NCI-H2227 (cell line): Measurements from ENCODE around the gene ODC1.
"Not testable (repeated sequence)": the region's sequence is repeated elsewhere in the genome, so short reads cannot be mapped to it uniquely, and the experiment has no call there.

ENCODE experiments used
- DNase-seq: peaks from one replicate; lab custom pipeline; 2025; ENCODE audit not compliant: unreplicated experiment; lab: John Stamatoyannopoulos, UW

ODC1 gene

GRCh38 chr2:10453905-10454298, 5.8 kb upstream of the ODC1 start:
- no peak for DNase-seq

DNA sequence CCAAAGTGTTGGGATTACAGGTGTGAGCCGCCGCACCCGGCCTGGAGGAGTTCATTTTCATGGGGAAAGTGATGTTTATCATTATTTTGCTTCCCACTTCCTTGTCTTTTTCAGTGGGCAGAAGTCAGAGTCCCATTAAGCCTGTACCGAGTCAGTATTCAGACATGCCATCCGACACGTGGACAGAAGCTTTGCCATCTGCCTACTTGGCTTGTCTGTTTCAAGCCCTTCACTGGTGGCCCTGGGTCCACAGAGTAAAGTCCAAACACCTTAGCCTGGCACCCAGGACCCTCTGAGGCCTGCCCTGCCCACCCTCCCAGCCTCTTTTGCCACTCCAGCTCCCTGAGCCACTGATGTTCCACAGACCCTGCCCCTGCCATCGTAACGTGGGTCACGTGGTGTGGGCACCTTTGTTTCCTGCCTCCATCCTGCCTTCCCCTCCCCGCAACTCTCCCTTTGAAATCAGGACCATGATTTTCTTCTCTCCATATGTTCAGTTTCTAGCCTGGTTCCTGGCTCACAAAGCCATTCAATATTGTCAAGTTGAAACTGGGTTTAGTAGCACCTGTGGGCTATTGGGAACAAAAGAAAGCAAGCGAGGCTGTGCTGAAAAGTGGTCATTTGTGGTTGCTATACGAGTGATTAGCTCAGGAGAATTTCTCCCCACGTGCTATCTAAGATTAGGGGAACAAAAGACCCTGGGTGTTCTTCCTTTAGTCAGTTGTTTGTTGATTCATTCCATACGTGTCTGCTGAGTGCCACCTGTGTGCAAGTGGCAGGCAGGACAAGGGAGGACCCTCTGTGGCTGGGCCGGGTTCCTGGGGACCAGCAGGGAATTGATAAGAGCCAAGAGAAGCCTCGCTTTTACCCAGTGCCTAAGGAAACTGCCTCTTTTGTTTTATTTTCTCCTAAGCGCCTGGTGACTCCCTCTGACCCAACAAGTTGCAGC, 5.1 kb upstream of the ODC1 start:
- no peak for DNase-seq

- DNase-seq = no peak
These were observed 4.2 kb upstream of the ODC1 start for GRCh38 chr2:10452312-10452711.

DNA sequence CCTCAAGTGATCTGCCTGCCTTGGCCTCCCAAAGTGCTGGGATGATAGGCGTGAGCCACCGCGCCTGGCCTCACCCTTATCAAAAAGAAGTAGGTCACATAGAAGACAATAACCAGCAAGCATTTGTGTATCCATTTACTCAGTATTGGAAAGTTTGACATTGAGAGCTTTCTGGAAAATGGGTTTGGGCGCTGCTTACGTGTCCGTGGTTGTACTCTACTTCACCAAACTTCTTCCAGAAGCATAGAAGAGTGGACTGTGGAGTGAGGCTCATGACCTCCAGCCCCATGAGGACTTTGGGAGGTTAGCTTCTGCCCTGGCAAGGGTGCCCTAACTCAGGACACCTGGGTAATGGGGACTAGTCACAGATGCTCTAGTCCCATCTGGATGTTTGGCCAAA, 3.7 kb upstream of the ODC1 start:
- no peak for DNase-seq

DNA sequence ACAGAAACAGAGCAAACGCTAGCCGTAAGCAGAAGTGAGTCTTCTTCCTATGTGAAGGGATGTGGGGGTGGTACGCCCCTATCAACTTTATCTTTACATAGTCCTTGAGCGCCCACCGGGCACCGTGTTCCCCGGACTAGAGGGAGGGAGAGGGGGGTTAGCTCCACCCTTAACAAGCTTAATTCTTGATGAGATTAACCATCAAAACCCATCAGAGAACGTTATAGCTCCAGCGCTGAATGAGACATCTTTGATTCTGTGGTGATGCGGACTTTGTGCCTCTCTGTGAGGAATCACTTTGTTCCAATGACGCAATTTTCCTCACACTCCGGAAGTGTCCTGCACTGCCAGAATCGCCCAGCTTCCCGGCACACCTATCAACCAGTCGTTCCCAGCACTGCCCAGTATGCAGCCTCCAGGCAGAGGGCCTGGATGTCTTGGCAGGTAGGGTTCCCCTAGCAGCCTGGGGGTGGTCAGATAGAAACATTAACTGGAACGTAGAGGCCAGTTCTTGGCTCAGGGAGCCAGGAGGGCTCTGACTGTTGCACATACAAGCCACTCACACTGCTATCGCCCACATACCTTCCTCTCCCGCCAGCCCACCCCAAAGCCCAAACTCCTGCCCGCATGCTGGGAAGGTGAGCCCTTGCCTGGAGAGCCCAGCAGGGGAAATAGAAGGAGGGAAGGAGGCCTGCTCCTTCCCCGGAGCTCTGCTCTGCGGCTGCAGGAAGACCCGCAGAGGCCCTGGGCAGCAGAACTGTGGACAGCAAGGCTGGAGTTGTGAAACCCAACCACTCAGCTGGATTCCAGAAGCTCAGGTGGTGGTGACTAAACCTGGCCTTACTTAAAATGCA, 1.9 kb upstream of the ODC1 start:
- no peak for DNase-seq

GRCh38 chr2:10449486-10449831, 1.3 kb upstream of the ODC1 start:
- no peak for DNase-seq

DNA sequence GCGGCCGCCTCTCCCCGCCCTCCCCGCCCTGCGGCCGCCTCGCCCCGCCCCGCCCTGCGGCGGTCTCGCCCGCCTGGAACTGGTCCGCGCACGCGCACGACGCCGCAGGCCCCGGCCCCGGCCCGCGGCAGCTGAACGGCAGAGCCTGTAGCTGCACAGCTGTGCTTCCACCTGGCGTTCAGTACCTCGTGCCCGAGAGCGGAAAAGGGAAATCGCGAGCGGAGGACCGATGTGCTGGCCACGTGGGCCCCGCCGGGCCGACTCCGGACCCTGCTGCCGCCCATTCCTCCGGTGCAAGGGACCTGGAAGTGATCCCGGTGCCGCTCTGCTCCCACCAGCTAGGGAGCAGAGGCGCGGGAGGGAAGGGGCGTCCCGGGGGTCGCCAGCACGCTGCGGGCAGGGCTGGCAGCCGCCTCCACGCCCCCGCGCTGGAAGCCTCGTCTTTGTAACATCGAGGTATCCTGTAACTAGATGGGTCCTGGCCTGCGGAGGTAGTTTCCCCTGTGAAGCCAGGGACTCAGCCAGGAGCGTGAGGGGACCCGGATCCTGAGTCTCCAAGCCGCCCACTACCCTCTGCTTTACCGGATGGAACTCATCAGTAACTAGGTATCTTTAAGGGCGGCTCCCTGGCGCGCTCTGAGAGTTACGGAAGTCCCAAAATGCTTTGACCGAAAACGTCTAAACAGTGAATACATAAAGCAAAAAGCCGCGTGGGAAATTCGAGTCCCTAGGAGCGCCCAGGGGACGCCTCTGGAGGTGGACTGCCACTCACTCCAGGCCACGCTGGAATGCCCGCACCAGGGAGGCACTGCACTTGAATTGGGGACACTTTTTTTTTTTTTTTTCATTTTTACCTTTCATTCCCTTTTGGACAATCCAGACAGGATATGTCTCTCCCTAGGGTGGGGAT, 704 bp upstream of the ODC1 start:
- DNase-seq = peak; percentile 99

- peak; percentile 74 for DNase-seq
These were observed 730 bp downstream of the ODC1 start for GRCh38 chr2:10447300-10447894.

GRCh38 chr2:10446631-10447030, 1.5 kb downstream of the ODC1 start:
- no peak for DNase-seq

DNA sequence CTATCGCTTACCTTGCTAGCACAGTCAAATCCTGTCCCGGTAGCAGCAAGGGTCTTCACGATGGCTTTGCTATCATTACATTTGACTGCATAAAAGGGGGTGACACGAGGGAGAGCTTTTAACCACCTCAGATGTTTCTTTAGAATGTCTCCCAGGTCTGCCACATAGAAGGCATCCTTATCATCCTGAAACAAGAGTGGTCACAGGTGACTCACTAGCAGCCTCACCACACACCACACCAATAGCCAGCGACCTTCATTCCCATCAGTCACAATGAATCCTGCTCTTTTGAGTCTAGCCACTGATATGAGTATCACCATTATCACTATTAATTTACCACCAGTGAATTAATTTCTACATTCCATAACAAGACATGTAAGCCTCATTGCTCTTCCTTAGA, 3.7 kb downstream of the ODC1 start:
- DNase-seq = no peak

DNA sequence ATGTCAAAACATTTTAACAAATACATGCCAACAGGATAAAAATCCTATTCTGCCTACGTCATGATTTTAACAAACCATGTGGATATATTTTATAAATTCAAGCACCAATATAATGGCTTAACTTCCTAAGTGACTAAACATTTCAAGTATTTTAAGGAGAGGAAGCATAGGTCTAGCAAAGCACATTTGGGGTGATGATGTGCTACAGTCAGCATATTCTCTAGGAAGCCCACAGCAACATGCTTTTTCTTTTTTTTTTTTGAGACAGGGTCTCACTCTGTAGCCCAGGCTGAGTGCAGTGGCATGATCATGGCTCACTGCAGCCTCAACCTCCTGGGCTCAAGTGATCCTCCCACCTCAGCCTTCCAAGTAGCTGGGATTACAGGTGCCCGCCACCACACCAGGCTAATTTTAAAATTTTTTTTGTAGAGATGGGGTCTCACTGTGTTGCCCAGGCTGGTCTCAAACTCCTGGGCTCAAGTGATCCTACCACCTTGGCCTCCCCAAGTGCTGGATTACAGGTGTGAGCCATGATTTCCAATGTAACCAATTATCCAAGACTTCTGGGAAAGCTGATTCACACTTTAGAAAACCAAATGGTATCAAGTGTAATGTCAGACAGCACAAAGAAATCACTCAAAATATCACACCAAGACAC, 5.5 kb downstream of the ODC1 start:
- not testable (repeated sequence) for DNase-seq

DNA sequence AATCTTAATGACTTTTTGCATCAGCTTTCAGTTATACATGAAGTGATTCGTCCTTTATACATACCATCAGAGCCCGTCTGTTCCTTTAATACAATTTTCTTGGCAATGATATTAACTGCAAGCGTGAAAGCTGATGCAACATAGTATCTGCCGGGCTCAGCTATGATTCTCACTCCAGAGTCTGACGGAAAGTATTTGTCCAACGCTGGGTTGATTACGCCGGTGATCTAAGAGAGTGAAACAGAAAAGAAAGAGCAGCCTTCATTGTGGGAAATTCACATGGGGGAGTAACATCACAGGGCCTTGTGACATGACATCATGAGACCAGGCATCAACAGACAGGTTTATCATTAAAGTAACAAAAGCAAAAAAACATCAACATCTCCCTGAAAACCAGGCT, 6.2 kb downstream of the ODC1 start:
- no peak for DNase-seq

- no peak for DNase-seq
These were observed 7.4 kb downstream of the ODC1 start for GRCh38 chr2:10440736-10441135.

- DNase-seq = no peak
These were observed 8.2 kb downstream of the ODC1 start for GRCh38 chr2:10439971-10440370.

- no peak for DNase-seq
These were observed 8.8 kb downstream of the ODC1 start for GRCh38 chr2:10439185-10439879.

GRCh38 chr2:10438688-10439087, 9.4 kb downstream of the ODC1 start:
- no peak for DNase-seq

- no peak for DNase-seq
These were observed 10.3 kb downstream of the ODC1 start for GRCh38 chr2:10437806-10438205.

DNA sequence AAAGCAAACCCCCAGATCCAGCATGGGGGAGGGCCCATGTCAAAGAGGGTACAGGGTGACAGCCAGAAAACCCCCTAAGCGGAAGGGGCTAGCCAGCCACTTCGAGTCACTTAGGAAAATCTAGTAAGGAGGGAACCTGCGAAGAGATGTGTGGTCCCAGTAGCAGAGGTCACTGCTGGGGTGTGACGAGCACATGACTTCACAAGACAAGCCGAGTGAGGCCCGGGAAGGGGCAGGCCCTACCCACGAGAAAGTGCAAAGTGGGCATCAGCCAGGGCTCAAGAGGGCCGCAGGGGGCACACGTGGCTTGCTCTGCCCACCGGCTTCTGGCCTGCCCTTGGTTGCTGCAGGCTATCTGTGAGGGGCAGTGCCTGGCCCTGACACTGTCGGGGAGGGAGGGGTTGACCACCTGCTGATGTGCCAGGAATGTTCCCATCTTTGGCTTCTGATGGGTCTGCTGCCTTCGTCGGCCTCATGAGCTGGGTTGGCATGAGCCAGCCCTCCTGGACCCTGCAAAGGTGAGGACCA, 11.5 kb downstream of the ODC1 start:
- DNase-seq = no peak

DNA sequence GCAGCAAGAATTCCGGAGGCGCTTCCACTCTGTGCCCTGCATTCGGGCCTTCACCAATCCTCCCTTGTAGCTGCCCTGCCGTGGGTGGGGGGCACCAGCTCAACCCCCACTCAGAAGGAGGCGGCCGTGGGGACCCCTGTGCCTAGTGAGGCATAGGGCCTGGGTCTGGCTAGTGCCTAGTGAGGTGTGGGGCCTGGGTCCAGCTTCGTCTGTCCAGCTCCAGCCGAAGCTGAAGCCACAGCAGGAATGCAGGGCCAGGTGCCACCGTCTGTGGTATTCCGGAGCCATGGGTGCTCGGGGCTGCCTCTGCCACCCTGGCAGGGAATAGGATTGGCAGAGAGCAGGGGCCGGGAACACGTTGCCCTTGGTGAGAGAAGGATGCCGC, 12.3 kb downstream of the ODC1 start:
- DNase-seq = no peak
